Measurements from ENCODE around the gene EPB41L4B.
"Not testable (repeated sequence)": the region's sequence is repeated elsewhere in the genome, so short reads cannot be mapped to it uniquely, and the experiment has no call there.

Gene EPB41L4B

DNA sequence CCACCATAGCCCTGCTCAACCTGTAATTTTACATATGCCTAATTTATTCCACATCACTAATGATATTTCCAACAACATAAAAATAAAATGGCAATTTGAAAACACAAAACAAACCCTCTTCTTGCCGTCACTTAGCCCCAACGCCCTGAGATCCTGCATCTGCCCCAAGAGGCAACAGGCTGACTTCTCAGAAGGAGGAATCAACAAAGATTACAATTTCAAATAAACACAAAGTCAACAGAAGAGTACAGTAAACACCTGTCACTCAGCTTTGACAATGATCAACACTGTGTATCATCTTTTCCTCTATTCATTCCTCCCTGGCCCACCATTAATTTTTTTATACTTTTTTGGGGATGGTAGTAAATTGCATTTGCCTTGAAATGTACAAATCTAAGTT is 19.8 kb downstream of the EPB41L4B start:
- in situ Hi-C loops (cut with MboI; ENCODE audit: low sequenced_read_pairs), result no loop called here

- in situ Hi-C loops (cut with MboI; ENCODE audit: low sequenced_read_pairs), result no loop called here
Measured at GRCh38 chr9:109299891-109300290, 21.0 kb downstream of the EPB41L4B start.

GRCh38 chr9:109297899-109298298 is 23.0 kb downstream of the EPB41L4B start:
- in situ Hi-C loops (cut with MboI; ENCODE audit: low sequenced_read_pairs), result no loop called here

DNA sequence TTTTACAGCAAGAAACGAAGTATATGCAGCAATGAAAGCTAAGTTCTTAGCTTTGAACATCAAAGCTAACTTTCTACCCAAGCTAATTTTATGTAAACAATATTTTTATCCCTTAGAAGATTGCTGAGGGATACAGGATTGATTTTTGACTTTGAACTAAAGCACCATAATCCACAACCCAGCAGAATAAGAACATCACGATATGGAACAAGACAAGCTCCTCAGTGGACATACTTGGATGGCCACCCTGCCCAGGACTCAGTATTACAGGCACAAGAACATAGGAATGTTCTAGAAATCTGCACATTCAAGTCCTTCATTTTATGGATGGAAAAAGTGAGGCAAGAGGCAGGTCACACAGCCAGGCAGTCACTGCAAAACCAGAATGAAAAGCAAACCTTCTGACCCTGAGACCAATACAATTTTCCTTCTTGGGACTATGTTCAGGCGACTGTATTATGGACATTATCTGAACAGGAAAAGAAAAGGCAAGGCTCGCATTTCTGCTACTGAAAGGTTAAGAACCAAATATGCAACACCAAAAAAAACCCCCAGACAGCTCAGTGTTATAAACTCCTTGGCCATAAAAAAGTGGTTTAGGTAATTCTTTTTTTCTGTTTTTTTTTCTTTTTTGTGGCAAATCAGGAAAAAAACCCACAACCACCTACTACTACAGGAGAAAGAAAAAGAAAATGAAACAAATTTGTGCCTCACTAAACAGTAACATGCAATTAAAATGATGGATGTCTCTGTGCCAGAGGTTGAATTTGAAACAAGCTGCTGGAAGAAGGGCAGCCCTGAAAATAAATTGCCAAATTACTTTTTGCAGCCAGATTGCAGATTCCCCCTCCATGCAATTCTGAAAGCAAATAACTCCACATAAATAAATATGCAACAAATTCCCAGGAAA is 25.4 kb downstream of the EPB41L4B start:
- in situ Hi-C loops (cut with MboI; ENCODE audit: low sequenced_read_pairs), result no loop called here

DNA sequence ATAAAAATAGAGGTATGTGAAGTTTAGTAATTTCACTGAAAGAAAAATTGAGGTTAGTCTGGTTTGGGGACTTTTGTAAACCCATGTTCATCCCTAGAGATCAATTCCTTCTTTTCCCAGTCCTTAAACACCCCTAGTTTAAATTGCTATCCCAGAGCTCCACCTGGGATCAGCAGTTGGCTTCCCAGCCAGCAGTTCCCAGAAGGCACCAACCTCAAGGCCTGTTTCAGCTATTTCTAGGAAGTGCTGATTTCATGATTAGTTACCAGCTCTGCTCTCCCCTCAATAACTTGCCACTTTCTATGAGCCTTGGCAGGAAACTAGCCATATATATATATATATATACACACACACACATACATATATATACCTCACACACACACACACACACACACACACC is 30.5 kb downstream of the EPB41L4B start:
- in situ Hi-C loops (cut with MboI; ENCODE audit: low sequenced_read_pairs), result no loop called here

DNA sequence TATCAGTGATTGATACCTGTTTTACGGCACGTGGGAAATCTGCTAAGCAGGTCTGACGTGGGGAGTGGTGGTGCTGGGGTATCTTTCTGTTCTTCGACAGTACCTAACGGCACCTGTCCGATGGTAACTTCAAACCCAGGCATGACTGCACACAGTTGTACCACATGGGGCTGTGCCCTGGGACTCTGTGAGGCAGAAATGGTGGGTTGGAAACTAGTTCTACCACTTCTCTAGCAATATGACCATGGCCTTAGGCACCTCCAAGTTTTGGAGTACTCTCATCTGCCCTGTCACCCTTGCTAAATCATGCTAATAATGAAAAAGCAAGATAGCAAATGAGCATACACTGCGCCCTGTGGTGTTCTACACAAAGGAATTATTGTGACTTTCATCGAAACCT is 30.9 kb downstream of the EPB41L4B start:
- in situ Hi-C loops (cut with MboI; ENCODE audit: low sequenced_read_pairs), result no loop called here

DNA sequence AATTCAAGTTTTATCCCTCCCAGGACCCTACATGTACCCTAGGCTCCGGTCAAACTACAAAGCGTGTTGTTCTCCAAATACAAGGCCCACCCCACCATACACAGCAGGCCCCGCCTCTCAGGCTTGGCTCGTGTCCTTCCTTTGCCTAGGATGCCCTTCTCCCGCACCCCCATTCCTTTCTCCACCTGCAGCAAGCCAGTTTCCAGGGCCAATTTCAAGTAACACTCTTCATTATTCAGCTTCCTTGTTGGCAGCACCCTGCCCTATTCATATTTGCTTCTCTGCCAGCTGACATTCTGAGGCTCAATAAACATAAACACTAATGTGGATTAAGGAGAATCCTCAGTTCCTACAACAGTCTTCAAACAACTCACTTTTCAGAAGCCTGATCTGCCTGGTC is 31.7 kb downstream of the EPB41L4B start:
- in situ Hi-C loops (cut with MboI; ENCODE audit: low sequenced_read_pairs), result no loop called here

- in situ Hi-C loops (cut with MboI; ENCODE audit: low sequenced_read_pairs), result no loop called here
Measured at GRCh38 chr9:109286981-109287380, 33.9 kb downstream of the EPB41L4B start.

GRCh38 chr9:109286571-109286977 is 34.3 kb downstream of the EPB41L4B start:
- in situ Hi-C loops (cut with MboI; ENCODE audit: low sequenced_read_pairs), result no loop called here

- in situ Hi-C loops (cut with MboI; ENCODE audit: low sequenced_read_pairs), result not testable (repeated sequence)
Measured at GRCh38 chr9:109283672-109284071, 37.2 kb downstream of the EPB41L4B start.

DNA sequence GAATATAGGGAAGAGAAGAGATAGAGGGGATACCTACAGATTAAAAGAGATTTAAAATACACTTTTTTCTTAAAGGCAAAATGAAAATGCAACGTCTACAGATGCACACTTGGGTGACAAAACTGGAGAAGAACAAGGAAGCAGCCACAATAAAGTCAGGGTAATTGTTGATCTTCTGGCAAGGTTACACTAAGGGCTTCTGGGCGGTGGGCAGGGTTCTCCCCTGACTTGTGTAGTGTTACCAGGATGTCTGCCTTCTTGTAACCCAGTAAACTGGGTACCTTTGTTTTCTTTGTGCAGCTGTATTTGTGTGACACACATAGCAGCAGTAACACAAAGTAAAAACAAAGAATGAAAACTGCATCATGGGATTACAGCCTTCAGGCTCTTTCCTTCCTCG is 37.8 kb downstream of the EPB41L4B start:
- in situ Hi-C loops (cut with MboI; ENCODE audit: low sequenced_read_pairs), result no loop called here

- in situ Hi-C loops (cut with MboI; ENCODE audit: low sequenced_read_pairs), result no loop called here
Measured at GRCh38 chr9:109282302-109282701, 38.6 kb downstream of the EPB41L4B start.

- in situ Hi-C loops (cut with MboI; ENCODE audit: low sequenced_read_pairs), result no loop called here
Measured at GRCh38 chr9:109281518-109281917, 39.3 kb downstream of the EPB41L4B start.

GRCh38 chr9:109278848-109279247 is 42.0 kb downstream of the EPB41L4B start:
- in situ Hi-C loops (cut with MboI; ENCODE audit: low sequenced_read_pairs), result no loop called here

DNA sequence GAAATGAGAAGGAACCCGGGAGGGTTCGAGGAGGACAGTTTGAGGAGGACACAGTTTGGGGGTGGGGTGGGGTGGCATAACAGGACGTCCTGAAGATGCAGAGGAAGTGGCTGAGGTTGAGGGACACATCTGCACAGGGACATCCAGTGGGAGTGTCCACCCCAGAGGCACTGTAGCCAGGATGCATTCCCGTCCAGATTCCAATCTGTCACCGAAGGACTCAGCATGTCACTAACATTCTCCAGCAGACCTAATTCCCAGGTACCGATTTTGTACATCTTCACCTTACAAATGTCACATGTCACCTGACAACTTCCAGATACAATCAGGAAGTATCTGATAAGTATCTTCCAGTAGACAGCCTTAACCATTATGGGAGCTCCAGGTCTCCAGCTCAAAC is 42.6 kb downstream of the EPB41L4B start:
- in situ Hi-C loops (cut with MboI; ENCODE audit: low sequenced_read_pairs), result no loop called here

DNA sequence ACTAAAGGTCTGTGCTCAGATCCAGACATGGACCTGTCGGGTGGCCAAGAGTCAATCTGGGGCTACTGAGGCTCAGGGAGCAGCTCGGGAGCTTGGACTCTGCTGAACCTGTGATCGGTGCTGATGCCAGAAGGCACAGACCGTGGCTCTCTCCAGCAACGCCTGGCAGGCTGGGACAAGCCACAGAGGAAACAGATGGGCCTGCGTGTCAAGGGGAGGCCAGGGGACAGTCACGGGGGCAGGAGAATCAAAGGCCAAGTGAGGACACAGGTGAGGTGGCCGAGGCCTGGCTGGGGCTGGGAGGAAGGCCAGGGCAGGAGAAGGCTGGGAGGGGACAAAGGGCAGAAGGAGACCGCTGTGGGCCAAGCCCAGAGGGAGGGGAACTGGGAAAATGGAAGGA is 43.4 kb downstream of the EPB41L4B start:
- in situ Hi-C loops (cut with MboI; ENCODE audit: low sequenced_read_pairs), result no loop called here

DNA sequence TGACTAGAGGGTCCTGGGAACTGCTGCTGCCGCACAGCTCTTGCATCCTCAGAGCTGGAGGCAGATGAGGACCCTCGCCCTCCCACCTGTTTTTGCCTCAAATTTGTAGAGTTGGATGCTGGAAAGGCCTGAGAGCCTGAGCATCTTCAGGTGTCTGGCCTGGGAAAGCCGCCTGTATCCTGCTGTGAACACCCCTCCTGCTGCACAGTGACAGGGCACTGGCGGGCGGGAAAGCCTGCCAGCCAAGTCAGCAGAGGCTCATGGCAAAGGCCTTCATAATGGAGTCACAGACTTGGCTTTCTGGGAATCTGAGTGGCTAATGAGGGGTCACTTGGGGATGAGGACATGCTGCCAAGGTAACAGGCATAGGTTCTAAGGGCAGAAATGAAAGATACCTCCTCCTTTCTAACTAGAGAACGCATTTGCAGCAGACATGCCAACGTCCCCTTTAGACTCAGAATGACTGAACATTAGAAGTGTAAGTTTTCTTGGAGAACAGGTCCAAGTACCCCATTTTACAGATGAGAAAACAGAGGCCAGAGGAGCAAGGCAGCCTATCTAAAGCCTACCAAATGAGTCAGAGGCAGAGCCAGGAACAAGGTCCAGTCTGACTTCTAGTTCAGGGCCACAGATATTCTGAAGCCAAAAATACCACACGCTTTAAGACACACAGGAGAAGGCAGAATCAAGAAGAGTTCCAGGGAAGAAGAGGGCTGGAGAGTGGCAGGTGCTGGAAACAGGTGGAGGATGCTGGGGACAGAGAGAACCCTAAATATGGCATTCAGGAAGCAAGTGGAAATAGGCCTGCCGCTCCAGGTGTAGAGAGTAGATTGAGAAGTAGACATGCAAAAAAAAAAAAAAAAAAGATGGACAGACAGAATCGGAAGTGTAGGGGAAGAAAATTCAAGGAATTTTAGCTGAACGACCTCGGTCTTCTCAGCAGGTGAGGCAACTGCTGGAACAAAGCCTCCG is 44.1 kb downstream of the EPB41L4B start:
- in situ Hi-C loops (cut with MboI; ENCODE audit: low sequenced_read_pairs), result no loop called here

DNA sequence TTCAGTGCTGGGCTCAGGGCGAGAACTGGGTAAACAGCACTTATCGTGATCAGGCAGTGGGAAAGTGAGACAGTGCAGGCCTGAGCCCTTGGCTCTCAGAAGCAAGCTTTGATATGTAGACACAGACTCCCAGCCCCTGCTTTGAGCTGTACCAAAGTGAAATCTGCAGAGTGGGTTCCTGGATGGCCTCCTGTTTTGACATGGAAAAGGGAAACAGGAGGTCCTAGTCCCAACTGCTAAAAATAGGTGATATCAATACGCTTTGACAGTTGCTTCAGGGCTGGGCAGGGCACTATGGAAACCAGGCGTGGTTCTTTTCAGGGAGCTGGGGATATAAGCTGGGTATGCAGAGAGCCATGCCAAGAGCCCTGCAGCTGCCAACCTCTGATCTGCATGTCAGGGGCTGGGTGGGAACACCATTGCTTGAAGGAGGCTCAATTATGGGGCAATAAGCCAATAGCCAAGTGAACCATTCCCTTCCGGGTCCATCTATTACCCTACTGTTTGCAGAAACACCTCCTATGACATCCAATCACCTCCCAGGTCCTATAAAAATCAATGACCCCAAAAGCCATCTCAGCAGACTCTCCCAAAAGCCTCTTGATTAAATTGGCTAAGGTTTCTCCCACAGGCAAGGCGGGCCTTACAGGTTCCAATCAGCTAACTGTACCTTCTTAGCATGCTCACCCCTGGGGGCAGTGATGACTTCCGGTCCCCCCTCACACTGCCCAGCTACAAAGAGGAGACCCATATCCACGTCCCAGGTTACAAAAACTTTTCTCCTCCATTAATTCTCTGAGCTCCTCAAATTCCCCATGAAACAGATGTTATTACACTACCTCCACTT is 45.8 kb downstream of the EPB41L4B start:
- in situ Hi-C loops (cut with MboI; ENCODE audit: low sequenced_read_pairs), result no loop called here

- in situ Hi-C loops (cut with MboI; ENCODE audit: low sequenced_read_pairs), result no loop called here
Measured at GRCh38 chr9:109273869-109274268, 47.0 kb downstream of the EPB41L4B start.

GRCh38 chr9:109272745-109273144 is 48.1 kb downstream of the EPB41L4B start:
- in situ Hi-C loops (cut with MboI; ENCODE audit: low sequenced_read_pairs), result no loop called here

- in situ Hi-C loops (cut with MboI; ENCODE audit: low sequenced_read_pairs), result no loop called here
Measured at GRCh38 chr9:109272045-109272444, 48.8 kb downstream of the EPB41L4B start.

Data from hTERT RPE-1 (cell line).